ENCODE measurements around the gene OR51I1.

GRCh38 chr11:5443835-5444393 is 2.6 kb upstream of the OR51I1 start:
- TF ChIP-seq POLR2A (IDR thresholded peaks at IDR 0.05) (no peak), POLR2AphosphoS5 (IDR thresholded peaks at IDR 0.05) (no peak), CTCF (IDR thresholded peaks at IDR 0.05) (no peak)
